ENCODE results near the gene DSCAML1. TPM values are rescaled to one million over a fixed set of nuclear protein-coding genes. Genes with fewer than 3 reads are reported as not detected.
A peak's percentile ranks its signal among the peaks of the same experiment; 100 is the strongest.

DSCAML1 gene
- total and polyA plus RNA-seq, 3 donors from 2014 or later = 1.6 to 6.1 (median 3.0) TPM

- H3K27ac ChIP-seq = no peak overlapping the region
- H3K27me3 ChIP-seq = no peaks in the 10 kb centered on the region
- no peaks in the 10 kb centered on the region for H3K9me3 ChIP-seq
- intact Hi-C loops (cut with DNase I; ENCODE audit: low total_unique reads) = no loop called here
- DNase-seq = peak; percentile 13
- H3K36me3 ChIP-seq (ENCODE audit: low read depth, missing control alignments) = no peaks in the 10 kb centered on the region
- peaks cover 51% of the 10 kb centered on the region for H3K4me1 ChIP-seq
- TF ChIP-seq POLR2A (IDR thresholded peaks at IDR 0.05) = no peak
- TF ChIP-seq CTCF (IDR thresholded peaks at IDR 0.05) = no peak
- H3K4me3 ChIP-seq = no peak overlapping the region
- 76 to 77% methylated on average over 4 to 7 of the region's 7 CpGs for WGBS, 2 donors
These were observed 34.8 kb upstream of the DSCAML1 start for GRCh38 chr11:117831661-117832415.

- H3K27me3 ChIP-seq = no peaks in the 10 kb centered on the region
- intact Hi-C loops (cut with DNase I; ENCODE audit: low total_unique reads) = no loop called here
- no peak overlapping the region for H3K4me3 ChIP-seq
- no peaks in the 10 kb centered on the region for H3K36me3 ChIP-seq (ENCODE audit: low read depth, missing control alignments)
- H3K4me1 ChIP-seq = peaks cover 48% of the 10 kb centered on the region
- no peaks in the 10 kb centered on the region for H3K9me3 ChIP-seq
- no peak overlapping the region for H3K27ac ChIP-seq
- TF ChIP-seq CTCF (IDR thresholded peaks at IDR 0.05) = no peak
- no peak for TF ChIP-seq POLR2A (IDR thresholded peaks at IDR 0.05)
- 73% methylated on average over 6 of the region's 6 CpGs for WGBS, 2 donors
- DNase-seq = peak; percentile 16
These were observed 33.8 kb upstream of the DSCAML1 start for GRCh38 chr11:117830674-117831351.

GRCh38 chr11:117830072-117830471, 33.1 kb upstream of the DSCAML1 start:
- H3K4me1 ChIP-seq = peaks cover 52% of the 10 kb centered on the region
- H3K27me3 ChIP-seq = no peaks in the 10 kb centered on the region
- peak; percentile 12 for DNase-seq
- intact Hi-C loops (cut with DNase I; ENCODE audit: low total_unique reads) = no loop called here
- no peaks in the 10 kb centered on the region for H3K9me3 ChIP-seq
- no peak overlapping the region for H3K4me3 ChIP-seq
- no peaks in the 10 kb centered on the region for H3K36me3 ChIP-seq (ENCODE audit: low read depth, missing control alignments)
- no peak overlapping the region for H3K27ac ChIP-seq
- no peak for TF ChIP-seq POLR2A (IDR thresholded peaks at IDR 0.05)
- TF ChIP-seq CTCF (IDR thresholded peaks at IDR 0.05) = no peak
- WGBS, 2 donors = 79 to 84% methylated on average over 14 of the region's 14 CpGs

- TF ChIP-seq CTCF (IDR thresholded peaks at IDR 0.05) = no peak
- Histone ChIP-seq H3K36me3 (ENCODE audit: low read depth, missing control alignments) (no peaks in the 10 kb centered on the region), H3K4me3 (no peak overlapping the region), H3K27me3 (no peaks in the 10 kb centered on the region), H3K27ac (peak overlapping the region in 1 of 2 donors; percentile 53), H3K9me3 (no peaks in the 10 kb centered on the region), H3K4me1 (peaks cover 59% of the 10 kb centered on the region)
- DNase-seq = peak; percentile 19
- intact Hi-C loops (cut with DNase I; ENCODE audit: low total_unique reads) = no loop called here
- WGBS, 2 donors = 56 to 60% methylated on average over 4 to 7 of the region's 7 CpGs
These were observed 32.3 kb upstream of the DSCAML1 start for GRCh38 chr11:117829369-117829725.

Measured in testis (tissue), 3 donors.